ENCODE data around the gene PRKCB.
"Not testable (repeated sequence)": the region's sequence is repeated elsewhere in the genome, so short reads cannot be mapped to it uniquely, and the experiment has no call there.

PRKCB gene

DNA sequence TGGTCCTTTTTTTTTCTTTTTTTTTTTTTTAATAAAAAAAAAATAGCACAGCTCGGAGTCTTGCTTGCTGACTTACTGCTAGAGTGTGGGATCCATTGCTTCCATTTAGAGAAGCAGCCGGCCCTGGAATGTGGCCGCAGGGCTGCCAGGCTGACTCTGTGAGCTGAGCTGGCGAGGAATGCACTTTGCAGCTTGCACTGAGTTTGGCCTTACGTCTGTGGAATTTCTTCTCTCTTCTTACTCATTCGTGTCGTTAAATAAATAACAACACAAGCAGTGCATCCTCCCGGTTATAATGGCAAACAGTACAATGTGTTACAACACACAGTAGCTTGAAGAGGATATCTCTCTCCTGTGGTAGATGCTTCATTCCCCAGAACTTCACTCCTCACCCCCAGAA, 69.2 kb downstream of the PRKCB start:
- no peak for DNase-seq

DNA sequence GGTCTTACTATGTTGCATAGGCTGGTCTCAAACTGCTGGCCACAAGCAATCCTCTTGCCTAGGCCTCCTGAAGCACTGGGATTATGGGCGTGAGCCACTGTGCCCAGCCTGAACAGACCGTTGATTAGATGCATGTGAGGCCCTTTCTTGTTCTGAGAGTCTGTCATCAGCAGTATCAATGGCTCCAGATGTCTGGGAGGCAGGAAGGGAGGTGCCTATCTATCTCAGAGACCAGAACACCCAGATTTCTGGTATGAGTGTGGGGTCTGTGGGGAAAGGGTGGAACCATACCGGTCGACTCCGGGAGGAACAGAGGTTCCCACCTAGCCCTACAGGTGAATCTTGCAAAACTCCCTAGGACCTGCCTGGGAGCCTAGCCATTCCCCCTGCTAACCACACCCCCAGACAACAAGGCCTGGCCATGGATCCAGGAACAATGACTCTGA, 71.7 kb downstream of the PRKCB start:
- no peak for DNase-seq

- no peak for DNase-seq
These were observed 72.1 kb downstream of the PRKCB start for GRCh38 chr16:23907903-23908302.

DNA sequence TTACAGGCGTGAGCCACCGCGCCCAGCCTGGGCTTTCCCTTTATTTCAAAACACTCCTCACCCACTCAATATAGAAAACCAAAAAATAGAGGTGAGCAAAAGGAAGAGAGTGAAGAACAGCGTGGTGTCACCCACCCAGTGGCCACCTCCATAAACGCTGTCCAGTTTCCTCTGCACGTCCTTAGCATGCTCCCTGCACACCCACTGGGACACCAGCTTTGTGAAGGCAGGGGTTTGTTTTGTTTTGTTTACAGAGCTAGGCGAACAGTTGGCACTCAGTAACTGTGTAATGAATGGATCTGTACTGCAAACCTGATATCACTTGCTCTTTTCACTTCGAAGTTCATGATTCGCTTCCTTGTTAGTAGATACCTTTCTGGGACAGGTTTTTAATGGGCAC, 73.0 kb downstream of the PRKCB start:
- DNase-seq = no peak

- DNase-seq = no peak
These were observed 74.1 kb downstream of the PRKCB start for GRCh38 chr16:23909792-23910418.

- DNase-seq = no peak
These were observed 79.3 kb downstream of the PRKCB start for GRCh38 chr16:23914946-23915530.

- not testable (repeated sequence) for DNase-seq
These were observed 80.8 kb downstream of the PRKCB start for GRCh38 chr16:23916552-23916951.

- DNase-seq = no peak
These were observed 81.8 kb downstream of the PRKCB start for GRCh38 chr16:23917621-23918020.

DNA sequence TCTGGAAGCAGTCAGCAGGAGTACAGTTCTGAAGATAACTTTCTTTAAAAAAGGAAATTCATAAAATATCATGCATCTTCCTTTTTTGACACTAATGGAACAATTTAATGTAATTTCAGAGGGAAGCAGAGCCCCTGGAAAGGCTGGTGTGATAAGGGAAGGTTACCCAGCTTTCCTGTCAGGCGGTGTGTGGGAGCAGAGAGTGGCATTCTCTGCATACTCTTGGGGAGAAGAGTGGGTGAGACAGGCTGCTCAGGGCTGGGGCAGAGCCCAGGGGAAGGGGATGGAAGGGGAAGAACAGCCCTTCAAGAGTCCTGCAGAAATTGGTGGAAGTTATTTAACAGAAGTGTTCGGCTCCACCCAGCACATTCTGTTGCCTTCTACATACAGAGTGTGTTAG, 84.7 kb downstream of the PRKCB start:
- DNase-seq = peak; percentile 58

GRCh38 chr16:23920899-23921298, 85.1 kb downstream of the PRKCB start:
- DNase-seq = no peak

DNA sequence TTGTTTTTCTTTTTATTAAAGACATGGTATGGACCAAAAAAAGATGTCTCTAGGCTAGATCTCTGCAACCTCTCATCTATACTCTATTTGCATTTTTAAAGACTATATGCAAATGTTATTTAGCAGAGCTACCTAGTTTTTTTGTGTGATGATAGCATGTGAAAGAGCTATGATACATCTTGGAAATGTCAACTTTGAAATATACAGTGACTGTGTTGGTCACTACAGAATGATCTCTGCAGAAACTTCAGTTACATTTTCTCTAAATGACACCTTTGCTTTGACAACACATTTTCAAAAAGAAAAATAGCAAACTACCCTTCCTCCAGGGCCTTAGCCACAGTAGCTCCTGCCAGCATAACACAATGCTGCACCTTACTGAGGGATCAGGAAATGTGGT, 86.6 kb downstream of the PRKCB start:
- no peak for DNase-seq

DNA sequence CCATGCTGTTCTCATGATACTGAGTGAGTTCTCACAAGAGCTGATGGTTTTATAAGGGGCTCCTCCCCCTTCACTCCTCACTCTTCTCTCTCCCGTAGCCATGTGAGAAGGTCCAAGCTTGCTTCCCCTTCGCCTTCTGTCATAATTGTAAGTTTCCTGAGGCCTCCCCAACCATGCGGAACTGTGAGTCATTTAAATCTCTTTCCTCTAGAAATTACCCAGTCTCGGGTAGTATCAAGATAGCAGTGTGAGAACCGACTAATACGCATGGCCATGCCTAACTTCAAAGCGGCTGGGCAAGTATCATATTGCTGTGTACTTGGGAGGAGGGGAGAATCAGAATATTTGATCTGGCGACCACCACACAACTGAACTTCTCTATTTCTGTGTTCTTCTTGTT, 88.3 kb downstream of the PRKCB start:
- DNase-seq = peak; percentile 37

DNA sequence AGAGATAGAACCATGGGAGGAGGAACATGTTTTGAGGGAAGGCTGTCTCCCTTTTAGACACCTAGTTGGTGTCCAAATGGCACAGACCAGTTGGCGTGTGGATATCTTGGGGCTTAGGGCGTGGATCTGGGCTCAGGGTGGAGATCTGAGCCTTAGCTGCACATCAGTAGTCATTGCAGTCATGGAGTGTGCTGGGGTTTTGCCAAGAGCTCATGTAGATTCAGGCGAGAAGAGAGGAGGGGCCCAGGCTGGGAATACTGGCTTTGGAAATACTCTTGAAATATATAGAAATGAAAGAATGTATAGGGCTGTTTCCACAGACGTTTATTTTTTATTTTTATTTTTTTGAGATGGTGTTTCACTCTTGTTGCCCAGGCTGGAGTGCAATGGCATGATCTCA, 92.0 kb downstream of the PRKCB start:
- DNase-seq = no peak

DNA sequence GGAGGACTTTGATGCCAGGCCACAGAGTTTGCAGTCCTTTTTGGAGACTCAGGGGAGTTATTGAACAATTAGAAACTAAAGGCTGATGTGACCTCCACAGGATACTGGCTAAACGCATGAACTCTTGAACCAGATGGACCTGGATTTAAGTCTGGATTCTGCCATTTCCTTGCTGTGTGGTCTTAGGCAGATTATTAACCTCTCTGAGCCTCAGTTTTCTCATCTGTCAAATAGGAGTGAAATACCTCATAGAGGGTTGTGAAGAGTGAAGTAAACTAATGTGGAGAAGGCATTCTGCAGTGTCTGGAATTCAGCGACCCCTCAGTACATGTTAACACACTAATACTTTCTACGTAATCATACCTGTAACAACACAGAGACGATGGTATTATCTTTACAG, 93.5 kb downstream of the PRKCB start:
- no peak for DNase-seq

DNA sequence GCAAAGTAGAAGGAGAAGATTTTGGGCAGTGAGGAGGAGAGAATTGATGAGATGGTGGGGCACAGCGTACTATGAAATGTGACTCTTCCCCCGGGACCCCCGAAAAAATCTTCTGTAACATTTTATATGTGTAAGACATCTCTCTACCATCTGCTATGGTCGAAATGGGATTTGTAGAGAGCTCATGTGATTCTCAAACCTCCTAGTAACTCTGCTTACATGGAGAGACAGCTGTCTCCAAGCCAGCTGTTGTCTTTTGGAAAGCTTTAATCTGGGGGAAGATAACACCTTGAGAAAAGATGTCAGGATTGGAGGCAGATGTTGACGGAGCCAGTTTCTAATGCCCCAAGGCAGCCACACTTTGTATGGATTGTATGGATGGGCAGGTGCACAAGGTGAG, 94.1 kb downstream of the PRKCB start:
- DNase-seq = no peak

GRCh38 chr16:23930791-23931190, 95.0 kb downstream of the PRKCB start:
- DNase-seq = no peak

- no peak for DNase-seq
These were observed 95.4 kb downstream of the PRKCB start for GRCh38 chr16:23931199-23931598.

DNA sequence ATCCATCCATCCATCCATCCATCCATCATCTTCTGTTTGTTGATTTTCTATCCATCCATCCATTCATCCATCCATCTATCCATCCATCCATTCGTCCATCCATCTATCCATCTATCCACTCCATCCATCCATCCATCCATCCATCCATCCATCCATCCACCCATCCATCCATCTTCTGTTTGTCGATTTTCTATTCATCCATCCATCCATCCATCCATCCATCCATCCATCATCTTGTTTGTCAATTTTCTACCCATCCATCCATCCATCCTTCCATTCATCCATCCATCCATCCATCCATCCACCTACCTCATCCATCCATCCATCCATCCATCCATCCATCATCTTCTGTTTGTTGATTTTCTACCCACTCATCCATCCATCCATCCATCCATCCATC, 97.9 kb downstream of the PRKCB start:
- DNase-seq = not testable (repeated sequence)

GRCh38 chr16:23934610-23935236, 98.9 kb downstream of the PRKCB start:
- DNase-seq = no peak

DNA sequence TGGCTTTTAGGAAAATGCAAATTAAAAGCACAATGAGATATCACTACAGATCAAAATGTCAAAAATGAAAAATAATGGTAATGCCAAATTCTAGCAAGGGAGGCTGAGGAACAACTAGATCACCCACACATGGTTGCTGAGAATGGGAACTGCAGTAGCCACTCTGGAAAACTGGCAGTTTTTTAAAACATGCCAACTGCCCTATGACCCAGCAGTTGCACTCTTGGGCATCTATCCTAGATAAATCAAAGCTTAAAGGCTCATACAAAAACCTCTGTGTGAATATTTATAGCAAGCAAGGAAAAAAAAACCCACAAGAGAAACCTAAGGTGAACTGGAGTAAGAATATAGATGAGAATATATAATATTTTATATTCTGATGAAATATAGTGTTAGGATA, 104.3 kb downstream of the PRKCB start:
- DNase-seq = no peak

- DNase-seq = no peak
These were observed 105.2 kb downstream of the PRKCB start for GRCh38 chr16:23941025-23941424.

DNA sequence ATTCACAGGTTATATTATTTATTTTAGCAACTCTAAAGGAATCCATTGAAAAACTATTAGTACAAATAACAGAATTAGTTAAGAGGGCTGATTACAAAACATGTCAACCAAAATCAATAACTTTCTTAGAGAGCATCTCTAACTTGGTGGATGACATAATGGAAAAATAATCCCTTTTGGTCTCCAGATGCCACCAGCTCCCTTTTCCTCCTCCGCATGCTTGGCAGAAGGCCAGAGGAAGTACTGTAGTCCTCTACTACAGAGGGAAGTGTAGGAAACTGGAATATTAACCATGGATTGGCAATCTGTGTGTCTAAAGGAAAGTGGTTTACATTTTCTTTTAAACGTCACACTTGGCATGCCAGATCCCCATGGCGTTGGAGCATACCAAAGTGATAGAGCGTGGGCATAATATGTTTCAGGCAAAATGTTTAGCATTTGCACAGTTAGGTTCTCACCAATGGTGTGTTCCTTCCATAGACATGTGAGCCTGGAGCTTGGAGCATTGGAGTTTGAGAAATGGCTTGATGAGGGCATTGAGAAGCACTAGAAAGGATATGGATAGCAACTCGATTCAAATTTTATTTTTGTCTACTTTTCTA, 106.3 kb downstream of the PRKCB start:
- no peak for DNase-seq

GRCh38 chr16:23943604-23944003, 107.8 kb downstream of the PRKCB start:
- DNase-seq = no peak

DNA sequence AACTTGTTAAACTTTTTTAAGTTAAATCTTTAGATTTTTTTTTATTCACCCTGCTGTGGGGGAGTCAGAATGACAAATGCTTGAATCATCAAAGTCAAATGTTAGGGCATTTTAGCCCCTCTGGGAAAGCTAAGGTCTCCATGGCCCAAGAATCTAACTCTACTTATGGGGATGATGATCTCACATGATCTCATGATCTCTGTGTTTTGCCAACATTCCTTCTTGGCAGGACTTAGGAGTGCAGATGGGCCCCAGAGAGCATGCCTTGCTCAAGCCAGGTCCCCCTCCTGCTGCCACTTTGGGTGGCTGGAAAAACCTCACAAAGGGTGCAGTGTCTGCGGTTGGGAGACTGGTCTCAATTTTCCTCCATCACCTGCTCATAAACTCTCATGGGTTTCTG, 108.6 kb downstream of the PRKCB start:
- no peak for DNase-seq
